ENCODE data around the gene NUP62CL.

Gene NUP62CL

DNA sequence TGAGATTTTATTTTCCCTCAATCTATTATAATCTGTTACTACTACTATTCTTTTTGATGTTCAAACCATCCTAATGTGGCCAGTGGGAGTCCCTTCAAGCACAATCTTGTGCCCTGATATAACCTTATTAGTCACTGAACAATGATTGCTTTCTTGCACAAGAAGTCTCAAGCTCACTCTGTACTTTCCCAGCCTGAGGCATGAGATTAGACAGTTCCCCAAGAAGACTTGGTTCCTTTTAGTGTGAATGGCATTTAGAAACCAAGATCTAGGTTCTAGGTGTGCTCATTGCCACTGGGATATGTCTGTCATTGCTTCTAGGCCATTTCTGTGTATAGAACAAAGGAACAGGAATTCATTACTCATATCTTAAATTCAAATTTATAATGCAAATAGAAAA is 59.6 kb downstream of the NUP62CL start:
- FAIRE-seq, result no peak

- FAIRE-seq, result no peak
Measured at GRCh38 chrX:107135965-107136307, 70.3 kb downstream of the NUP62CL start.

DNA sequence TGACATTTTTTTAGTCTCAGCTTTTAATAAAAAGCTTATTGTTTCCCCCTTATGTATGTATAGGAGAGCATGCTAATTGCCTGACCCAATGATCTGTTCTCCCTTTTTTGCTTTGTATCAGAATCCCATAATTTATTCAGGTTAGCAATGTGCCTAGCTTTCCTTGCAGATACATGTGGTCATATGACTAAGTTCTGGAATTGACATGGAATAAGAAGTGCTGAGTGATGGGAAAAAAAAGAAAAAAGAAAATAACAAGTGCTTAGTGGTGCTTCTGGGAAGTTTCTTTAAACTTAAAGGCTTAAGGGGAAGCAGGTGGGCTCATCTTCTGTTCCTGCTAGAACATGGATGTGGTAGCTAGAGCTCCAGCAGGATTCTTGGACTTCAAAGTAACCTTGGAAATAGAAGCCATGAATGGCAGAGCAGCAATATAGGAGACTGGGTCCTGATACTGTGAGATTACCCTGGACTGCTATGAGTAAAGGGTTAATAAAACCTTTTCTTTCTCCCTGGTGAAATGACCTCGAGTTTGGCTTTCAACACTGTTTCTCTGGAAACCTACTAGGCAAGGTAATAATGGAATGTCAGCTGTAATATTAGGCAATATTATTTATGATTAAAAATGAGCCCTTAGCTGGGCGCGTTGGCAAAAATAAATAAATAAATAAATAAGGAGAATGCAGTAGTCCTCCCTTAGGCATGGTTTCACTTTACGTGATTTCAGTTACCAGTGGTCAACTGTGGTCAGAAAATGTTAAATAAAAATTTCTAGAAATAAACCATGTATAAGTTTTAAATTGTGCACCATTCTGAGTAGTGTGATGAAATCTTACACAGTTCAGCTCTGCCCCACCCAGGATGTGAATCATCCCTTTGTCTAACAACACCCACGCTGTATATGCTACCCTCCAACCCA is 70.9 kb downstream of the NUP62CL start:
- no peak for FAIRE-seq

- no peak for FAIRE-seq
Measured at GRCh38 chrX:107123750-107124149, 82.5 kb downstream of the NUP62CL start.

- peak; percentile 71 for FAIRE-seq
Measured at GRCh38 chrX:107119283-107119682, 87.0 kb downstream of the NUP62CL start.

DNA sequence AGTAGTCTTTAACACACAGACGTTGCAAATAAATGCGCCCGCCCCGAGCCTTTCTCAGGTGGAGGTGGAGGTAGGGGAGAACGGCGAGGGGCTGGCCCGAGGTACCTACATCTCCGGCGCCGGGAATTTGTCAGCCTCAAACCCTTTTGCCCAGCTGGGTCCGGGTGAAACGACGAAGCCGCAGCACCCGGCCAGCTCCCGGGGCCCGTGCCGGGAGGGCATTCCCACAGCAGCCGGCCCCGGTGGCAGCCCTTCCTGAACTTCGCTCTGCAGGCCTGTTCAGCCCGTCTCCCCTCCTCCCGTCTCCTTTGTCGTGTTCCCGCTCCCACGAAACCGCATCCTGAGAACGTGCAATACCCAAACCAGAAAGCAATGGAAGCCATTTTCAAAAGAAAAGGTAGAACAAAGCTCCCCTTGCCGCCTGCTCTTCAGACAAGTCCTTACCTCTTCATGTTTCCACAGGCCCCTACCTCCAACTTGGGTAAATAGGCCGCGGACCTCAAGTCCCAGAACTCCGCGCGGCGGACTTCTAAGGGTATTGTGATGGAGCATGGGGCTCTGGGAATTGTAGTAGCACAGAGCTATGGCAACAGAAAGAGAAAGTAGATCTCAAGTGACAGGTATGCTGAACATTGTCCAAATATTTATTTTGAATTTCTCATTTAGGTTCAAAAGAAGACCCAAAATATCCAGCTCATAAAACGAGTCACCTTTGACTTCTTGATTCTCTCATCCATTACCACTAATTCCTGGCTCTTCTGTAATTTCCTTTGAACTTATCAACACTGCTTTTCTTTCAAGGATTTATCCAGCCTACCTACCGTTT is 87.7 kb downstream of the NUP62CL start, which contains the start of gene RBM41:
TSS of gene RBM41 (minus strand) at position 501 of the 826 bp plus-strand sequence. CDS start at position 452, 49 bp downstream.
- FAIRE-seq, result peak; percentile 79

- FAIRE-seq, result no peak
Measured at GRCh38 chrX:107117993-107118321, 88.3 kb downstream of the NUP62CL start.

GRCh38 chrX:107107459-107107858 is 98.8 kb downstream of the NUP62CL start:
- no peak for FAIRE-seq

GRCh38 chrX:107102980-107103379 is 103.3 kb downstream of the NUP62CL start:
- FAIRE-seq, result no peak

DNA sequence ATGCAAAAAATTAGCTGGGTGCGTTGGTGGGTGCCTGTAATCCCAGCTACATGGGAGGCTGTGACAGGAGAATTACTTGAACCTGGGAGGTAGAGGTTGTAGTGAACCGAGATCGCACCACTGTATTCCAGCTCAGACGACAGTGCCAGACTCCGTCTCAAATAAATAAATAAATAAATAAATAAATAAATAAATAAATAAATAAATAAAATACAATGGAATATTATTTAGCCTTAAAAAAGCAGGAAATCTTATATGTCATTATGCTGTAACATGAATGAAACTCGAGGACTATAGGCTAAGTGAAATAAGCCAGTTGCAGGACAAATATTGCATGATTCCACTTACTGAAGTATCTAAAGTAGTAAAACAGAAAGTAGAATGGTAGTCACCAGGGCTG is 130.1 kb downstream of the NUP62CL start:
- peak; percentile 45 for FAIRE-seq
